Trophoblast cell (in vitro differentiated cells and primary cell): ENCODE results near the gene FCHSD2.
"Not testable (repeated sequence)": the region's sequence is repeated elsewhere in the genome, so short reads cannot be mapped to it uniquely, and the experiment has no call there.

Experiments used
- DNase-seq, 2 donors: peaks; one replicate each; pipeline ENCODE4 v3.0.0-alpha.2; 2016
- H2AFZ ChIP-seq: 2 replicates; pipeline ENCODE4 v1.6.1; 2013; ENCODE audit warnings: low read length, moderate library complexity, mild to moderate bottlenecking; ENCODE audit not compliant: insufficient read depth, poor library complexity
- H2AK5ac ChIP-seq: 2 replicates; pipeline ENCODE4 v1.6.1; 2013; ENCODE audit warnings: mild to moderate bottlenecking, low read length
- H2BK120ac ChIP-seq: 2 replicates; pipeline ENCODE4 v1.6.1; 2013; ENCODE audit warnings: low read length, mild to moderate bottlenecking, moderate library complexity; ENCODE audit not compliant: insufficient read depth, poor library complexity
- H2BK12ac ChIP-seq: 2 replicates; pipeline ENCODE4 v1.6.1; 2013; ENCODE audit warnings: mild to moderate bottlenecking, low read length, moderate library complexity
- H2BK5ac ChIP-seq: 2 replicates; pipeline ENCODE4 v1.6.1; 2013; ENCODE audit warnings: low read length, low read depth, moderate library complexity, mild to moderate bottlenecking; ENCODE audit not compliant: poor library complexity
- H3K14ac ChIP-seq: 2 replicates; pipeline ENCODE4 v1.6.1; 2013; ENCODE audit warnings: mild to moderate bottlenecking, low read length
- H3K18ac ChIP-seq: 2 replicates; pipeline ENCODE4 v1.6.1; 2013; ENCODE audit warnings: mild to moderate bottlenecking, low read length
- H3K23ac ChIP-seq: 2 replicates; pipeline ENCODE4 v1.6.1; 2013; ENCODE audit warnings: low read length
- H3K27ac ChIP-seq: 2 replicates; pipeline ENCODE4 v1.5.1; 2013; ENCODE audit warnings: low read depth, mild to moderate bottlenecking, inconsistent platforms, low read length, moderate library complexity
- H3K27me3 ChIP-seq: 2 replicates; pipeline ENCODE4 v1.6.1; 2013; ENCODE audit warnings: inconsistent platforms, mild to moderate bottlenecking, low read length, moderate library complexity; ENCODE audit not compliant: insufficient read depth
- H3K36me3 ChIP-seq, 2 experiments: 1 replicate in 1 of 2; 2 replicates in 1 of 2; pipeline ENCODE4 v1.6.1; 2013; ENCODE audit warnings: low read length in 2 of 2, mild to moderate bottlenecking in 2 of 2, moderate library complexity in 1 of 2; ENCODE audit not compliant: insufficient read depth in 2 of 2, control insufficient read depth in 1 of 2
- H3K4ac ChIP-seq: 2 replicates; pipeline ENCODE4 v1.6.1; 2013; ENCODE audit warnings: low read depth, mild to moderate bottlenecking, low read length, moderate library complexity
- H3K4me1 ChIP-seq, 2 experiments: 1 replicate in 1 of 2; 2 replicates in 1 of 2; pipeline ENCODE4 v1.6.1; 2013; ENCODE audit warnings: low read length in 2 of 2, mild to moderate bottlenecking in 2 of 2, moderate library complexity in 1 of 2; ENCODE audit not compliant: insufficient read depth in 2 of 2, control insufficient read depth in 1 of 2
- H3K4me2 ChIP-seq: 2 replicates; pipeline ENCODE4 v1.6.1; 2013; ENCODE audit warnings: inconsistent platforms, mild to moderate bottlenecking, low read length, moderate library complexity
- H3K4me3 ChIP-seq: 2 replicates; pipeline ENCODE4 v1.5.1; 2013; ENCODE audit warnings: mild to moderate bottlenecking, low read depth, low read length, inconsistent platforms
- H3K79me1 ChIP-seq: one replicate; pipeline ENCODE4 v1.6.1; 2013; ENCODE audit warnings: low read length
- H3K79me2 ChIP-seq: 2 replicates; pipeline ENCODE4 v1.6.1; 2013; ENCODE audit warnings: low read length, mild to moderate bottlenecking; ENCODE audit not compliant: control insufficient read depth, insufficient read depth, poor library complexity
- H3K9ac ChIP-seq: 2 replicates; pipeline ENCODE4 v1.6.1; 2013; ENCODE audit warnings: mild to moderate bottlenecking, low read length
- H3K9me3 ChIP-seq: 2 replicates; pipeline ENCODE4 v1.6.1; 2013; ENCODE audit warnings: low read depth, mild to moderate bottlenecking, control low read depth, inconsistent platforms, low read length; ENCODE audit not compliant: insufficient read depth
- H4K12ac ChIP-seq: 2 replicates; pipeline ENCODE4 v1.6.1; 2013; ENCODE audit warnings: low read depth, mild to moderate bottlenecking, low read length, moderate library complexity
- H4K8ac ChIP-seq: 2 replicates; pipeline ENCODE4 v1.6.1; 2013; ENCODE audit warnings: low read depth, mild to moderate bottlenecking, low read length, moderate library complexity
- H4K91ac ChIP-seq: one replicate; pipeline ENCODE4 v1.6.1; 2013; ENCODE audit warnings: low read depth, mild to moderate bottlenecking, low read length, moderate library complexity
- WGBS: extraction: QIAGEN DNeasy Blood & Tissue Kit; methylation state at CpG from one replicate; pipeline ENCODE4 v1.1.7; 2013; ENCODE audit warnings: missing lambda C conversion rate; ENCODE audit not compliant: insufficient read length, insufficient coverage; ENCODE audit errors: extremely low coverage; 5-methylcytosine and 5-hydroxymethylcytosine counted together

FCHSD2 gene

DNA sequence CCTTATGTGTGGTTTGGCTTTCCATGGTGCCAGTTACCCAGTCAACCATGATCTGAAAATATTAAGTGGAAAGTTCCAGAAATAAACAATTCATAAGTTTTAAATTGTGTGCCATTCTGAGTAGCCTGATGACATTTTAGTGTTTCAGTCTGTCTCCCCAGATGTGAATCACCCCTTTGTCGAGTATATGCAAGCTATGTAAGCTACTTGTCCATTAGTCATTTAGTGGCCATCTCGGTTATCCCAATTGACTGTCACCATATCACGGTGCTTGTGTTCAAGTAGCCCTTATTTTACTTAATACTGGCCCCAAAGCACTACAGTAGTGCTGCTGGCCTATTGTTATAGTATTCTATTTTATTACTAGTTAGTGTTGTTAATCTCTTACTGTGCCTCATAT is 283.0 kb downstream of the FCHSD2 start:
- Histone ChIP-seq H4K91ac (no peak overlapping the region), H3K14ac (no peak overlapping the region), H3K79me1 (no peaks in the 10 kb centered on the region), H3K9ac (no peak overlapping the region), H3K27ac (no peak overlapping the region), H2BK5ac (no peak overlapping the region), H3K4me3 (no peak overlapping the region), H4K8ac (no peak overlapping the region), H3K4ac (no peak overlapping the region), H2BK120ac (no peak overlapping the region), H2AFZ (no peak overlapping the region), H3K36me3 (no peaks in the 10 kb centered on the region), H2AK5ac (no peak overlapping the region), H3K4me1 (no peaks in the 10 kb centered on the region), H3K79me2 (no peaks in the 10 kb centered on the region), H4K12ac (no peak overlapping the region), H2BK12ac (no peak overlapping the region), H3K27me3 (no peaks in the 10 kb centered on the region), H3K18ac (no peak overlapping the region), H3K23ac (no peak overlapping the region), H3K9me3 (no peaks in the 10 kb centered on the region), H3K4me2 (no peak overlapping the region)
- DNase-seq, result no peak
- no CpG with 5 or more reads among the region's 3 CpGs for WGBS

DNA sequence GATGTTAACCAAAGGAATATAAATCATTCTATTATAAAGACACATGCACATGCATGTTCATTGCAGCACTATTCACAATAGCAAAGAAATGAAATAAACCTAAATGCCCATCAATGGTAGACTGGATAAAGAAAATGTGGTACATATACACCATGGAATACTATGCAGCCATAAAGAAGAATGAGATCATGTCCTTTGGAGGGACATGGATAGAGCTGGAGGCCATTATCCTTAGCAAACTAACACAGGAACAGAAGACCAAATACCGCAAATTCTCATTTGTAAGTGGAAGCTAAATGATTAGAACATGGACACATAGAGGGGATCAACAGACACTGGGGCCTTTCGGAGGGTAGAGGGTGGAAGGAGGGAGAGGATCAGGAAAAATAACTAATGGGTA is 283.9 kb downstream of the FCHSD2 start:
- not testable (repeated sequence) for H3K79me1 ChIP-seq, H3K27me3 ChIP-seq, H3K27ac ChIP-seq, H4K8ac ChIP-seq, H2BK12ac ChIP-seq, H3K36me3 ChIP-seq, H3K9me3 ChIP-seq, H3K18ac ChIP-seq, H3K14ac ChIP-seq, H2BK5ac ChIP-seq, DNase-seq, H4K12ac ChIP-seq, H2AFZ ChIP-seq, H3K4me1 ChIP-seq, H3K79me2 ChIP-seq, H4K91ac ChIP-seq, H3K4me3 ChIP-seq, H3K4ac ChIP-seq, H3K4me2 ChIP-seq, H2AK5ac ChIP-seq, H2BK120ac ChIP-seq, H3K23ac ChIP-seq, H3K9ac ChIP-seq
- WGBS, result no CpG with 5 or more reads among the region's 2 CpGs

DNA sequence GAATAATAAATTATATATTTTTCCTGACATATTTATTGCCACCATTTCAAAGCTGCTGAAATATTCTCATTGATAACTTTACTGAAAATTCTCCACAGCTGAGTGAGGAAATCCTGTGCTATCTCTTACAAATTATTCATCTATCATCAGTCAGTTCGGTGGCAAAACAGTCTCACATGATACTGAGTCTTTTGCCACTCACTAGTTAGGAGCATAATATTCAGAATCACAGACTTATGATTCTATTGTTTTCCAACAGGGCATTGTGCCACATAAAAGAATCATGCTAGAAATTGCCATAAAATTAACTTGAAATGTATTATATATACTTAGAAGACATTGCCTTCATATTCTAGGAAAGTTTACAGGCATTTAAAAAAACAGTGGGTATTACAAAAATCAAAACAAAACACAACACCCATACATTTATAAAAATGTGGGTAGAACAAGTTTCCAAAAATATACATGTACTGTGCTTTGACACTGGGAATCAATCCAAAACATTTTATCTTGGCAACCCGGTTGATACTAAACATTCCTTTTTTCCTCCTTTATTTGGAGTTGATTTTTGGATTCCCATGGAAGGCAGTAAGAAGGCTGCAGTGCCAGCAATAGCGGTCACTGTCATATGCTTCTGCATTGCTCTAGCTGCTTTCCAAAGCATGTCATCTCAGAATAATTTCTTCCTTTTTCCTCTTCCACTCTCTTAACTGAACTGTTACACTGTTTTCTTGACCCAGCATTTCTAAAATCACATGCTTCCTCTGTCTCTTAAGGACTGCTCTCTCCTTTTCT is 285.4 kb downstream of the FCHSD2 start:
- H3K4ac ChIP-seq, result no peak overlapping the region
- H3K79me2 ChIP-seq, result no peaks in the 10 kb centered on the region
- H2AK5ac ChIP-seq, result no peak overlapping the region
- no peak overlapping the region for H3K14ac ChIP-seq
- no peak overlapping the region for H4K91ac ChIP-seq
- H3K23ac ChIP-seq, result no peak overlapping the region
- no peaks in the 10 kb centered on the region for H3K27me3 ChIP-seq
- no peak overlapping the region for H2BK120ac ChIP-seq
- H3K79me1 ChIP-seq, result no peaks in the 10 kb centered on the region
- H3K4me3 ChIP-seq, result no peak overlapping the region
- no CpG with 5 or more reads among the region's 3 CpGs for WGBS
- H2BK12ac ChIP-seq, result no peak overlapping the region
- H3K36me3 ChIP-seq, result no peaks in the 10 kb centered on the region
- H4K8ac ChIP-seq, result no peak overlapping the region
- H3K18ac ChIP-seq, result no peak overlapping the region
- no peak overlapping the region for H4K12ac ChIP-seq
- H3K4me1 ChIP-seq, result no peaks in the 10 kb centered on the region
- no peak overlapping the region for H2BK5ac ChIP-seq
- H2AFZ ChIP-seq, result no peak overlapping the region
- H3K27ac ChIP-seq, result no peak overlapping the region
- H3K9me3 ChIP-seq, result no peaks in the 10 kb centered on the region
- no peak for DNase-seq
- H3K9ac ChIP-seq, result no peak overlapping the region
- H3K4me2 ChIP-seq, result no peak overlapping the region

DNA sequence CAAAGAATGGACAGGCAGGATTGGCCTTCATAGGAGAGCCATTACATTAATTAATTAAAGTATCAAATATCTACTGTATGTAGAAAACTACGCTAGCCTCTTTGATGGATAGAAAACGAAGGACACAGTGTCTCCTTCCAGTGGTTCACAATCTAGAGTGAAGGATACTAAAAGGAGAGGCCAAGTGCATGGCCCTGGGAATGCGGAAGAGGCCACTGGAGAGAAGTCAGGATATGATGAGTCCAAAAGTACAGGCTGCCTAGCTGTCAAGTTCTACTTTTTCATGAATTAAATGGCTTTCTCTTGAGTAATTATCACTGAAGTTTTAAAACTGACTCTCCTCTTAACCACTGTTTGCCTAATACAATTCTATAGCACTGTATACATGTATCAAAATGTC is 286.1 kb downstream of the FCHSD2 start:
- Histone ChIP-seq H3K79me2 (no peaks in the 10 kb centered on the region), H2BK12ac (no peak overlapping the region), H4K8ac (no peak overlapping the region), H3K4me1 (no peaks in the 10 kb centered on the region), H3K4ac (no peak overlapping the region), H3K18ac (no peak overlapping the region), H3K4me2 (no peak overlapping the region), H4K12ac (no peak overlapping the region), H3K27me3 (no peaks in the 10 kb centered on the region), H3K9ac (no peak overlapping the region), H3K79me1 (no peaks in the 10 kb centered on the region), H2AK5ac (no peak overlapping the region), H3K14ac (no peak overlapping the region), H2BK5ac (no peak overlapping the region), H3K4me3 (no peak overlapping the region), H3K23ac (no peak overlapping the region), H2AFZ (no peak overlapping the region), H3K9me3 (no peaks in the 10 kb centered on the region), H2BK120ac (no peak overlapping the region), H4K91ac (no peak overlapping the region), H3K27ac (no peak overlapping the region), H3K36me3 (no peaks in the 10 kb centered on the region)
- no peak for DNase-seq
- WGBS, result no CpG with 5 or more reads among the region's 3 CpGs
